HepG2 (cell line): ENCODE data around the gene FAP. TPM values are rescaled to one million over a fixed set of nuclear protein-coding genes. Genes with fewer than 3 reads are reported as not detected.

Experiments used
- ATAC-seq: fragments of 200-7000 bp; cut with Tn5 transposase; 3 replicates; pipeline ENCODE4 v1.9.1; 2020; ENCODE audit warnings: mild to moderate bottlenecking, moderate library complexity
- BruUV-seq: library from RNA; stranded (reverse); fragments of 400-500 nt; replicated peaks from 2 replicates; lab custom pipeline; 2021; lab: Mats Ljungman, UMichigan
- CTCF ChIA-PET: fragments of 300-600 bp; formaldehyde crosslinking; extraction: SDS; loops from one replicate; lab custom pipeline; 2021; ENCODE audit warnings: low total read pairs, inconsistent platforms, low intra/inter-chr PET ratio; lab: Yijun Ruan, JAX
- POLR2A ChIA-PET: fragments of 350-600 bp; sonication (Branson Sonifier 250); formaldehyde crosslinking; loops from one replicate; lab custom pipeline; 2020; ENCODE audit warnings: antibody characterized with exemption, inconsistent platforms; lab: Yijun Ruan, JAX
- DNase-seq: peaks from one replicate; pipeline ENCODE4 v3.0.0-alpha.2; 2015; ENCODE audit warnings: low spot score
- FAIRE-seq: peaks from 3 replicates; lab custom pipeline; 2011; peaks lifted over from hg19 to GRCh38; lab: Jason Lieb, UNC
- H2AFZ ChIP-seq: one replicate; pipeline ENCODE4 v1.6.1; 2011; ENCODE audit warnings: low read length, inconsistent platforms
- H3K27ac ChIP-seq: fragments of 300-600 bp; 3 replicates; pipeline ENCODE4 v1.8.0; 2011; ENCODE audit warnings: mixed run types, mild to moderate bottlenecking, mixed read lengths, low read length, inconsistent platforms; ENCODE audit not compliant: insufficient read depth; ENCODE audit errors: extremely low read length
- H3K27me3 ChIP-seq, 2 experiments: fragments of 200-600 bp in 1 of 2; 2 replicates in 1 of 2; 3 replicates in 1 of 2; pipeline versions ENCODE4 v1.6.0 to v1.8.0; 2011; ENCODE audit warnings: low read length in 2 of 2, mild to moderate bottlenecking in 2 of 2, moderate library complexity in 2 of 2, inconsistent platforms in 1 of 2; ENCODE audit not compliant: insufficient read depth in 2 of 2, control insufficient read depth in 1 of 2
- H3K36me3 ChIP-seq, 2 experiments: fragments of 200-600 bp in 1 of 2; replicated peaks in 1 of 2; 2 replicates in 1 of 2; 3 replicates in 1 of 2; pipeline versions ENCODE4 v1.5.1 to v1.8.0; 2011; ENCODE audit warnings: low read length in 2 of 2, inconsistent platforms in 1 of 2; ENCODE audit not compliant: insufficient read depth in 2 of 2, control insufficient read depth in 1 of 2
- H3K4me1 ChIP-seq: 2 replicates; pipeline ENCODE4 v1.5.1; 2012; ENCODE audit warnings: low read length, inconsistent platforms; ENCODE audit not compliant: insufficient read depth
- H3K4me2 ChIP-seq: 2 replicates; pipeline ENCODE4 v1.6.0; 2011; ENCODE audit warnings: low read depth, low read length, inconsistent platforms
- H3K4me3 ChIP-seq, 3 experiments: fragments of 200-600 bp in 1 of 3; sonication (generic), shearing (Covaris generic) in 1 of 3; replicated peaks in 1 of 3; 2 replicates each; pipeline ENCODE4 v1.5.1; 2011 to 2016; ENCODE audit warnings: low read length in 3 of 3, inconsistent platforms in 2 of 3, low read depth in 2 of 3, mild to moderate bottlenecking in 2 of 3, control low read depth in 1 of 3, mixed read lengths in 1 of 3; ENCODE audit not compliant: insufficient read depth in 1 of 3
- H3K79me2 ChIP-seq: one replicate; pipeline ENCODE4 v1.6.1; 2011; ENCODE audit warnings: low read length, inconsistent platforms; ENCODE audit not compliant: insufficient read depth
- H3K9ac ChIP-seq: 2 replicates; pipeline ENCODE4 v1.6.0; 2011; ENCODE audit warnings: mild to moderate bottlenecking, low read depth, low read length, inconsistent platforms; ENCODE audit not compliant: insufficient read depth
- H3K9me3 ChIP-seq: 2 replicates; pipeline ENCODE4 v1.5.1; 2012; ENCODE audit warnings: mild to moderate bottlenecking, low read length
- H4K20me1 ChIP-seq: 2 replicates; pipeline ENCODE4 v1.6.0; 2011; ENCODE audit warnings: inconsistent platforms, mild to moderate bottlenecking, low read length, moderate library complexity; ENCODE audit not compliant: insufficient read depth
- ADNP ChIP-seq: sonication (generic); formaldehyde crosslinking; IDR thresholded peaks from 2 replicates; pipeline ENCODE4 v1.4.0; 2020; ENCODE audit warnings: missing genetic modification reagents
- DMAP1 ChIP-seq: IDR thresholded peaks from 2 replicates; pipeline ENCODE4 v1.6.1; 2016
- EP300 ChIP-seq, 3 experiments: sonication (generic) in 1 of 3; formaldehyde crosslinking in 1 of 3; IDR thresholded peaks; 2 replicates each; pipeline versions ENCODE4 v1.5.1 to v1.6.1; 2011 to 2020; ENCODE audit warnings: low read depth in 2 of 3, low read length in 2 of 3, borderline replicate concordance in 1 of 3, improper control_type of control experiment in 1 of 3, mild to moderate bottlenecking in 1 of 3, missing genetic modification reagents in 1 of 3, moderate library complexity in 1 of 3
- HNF4A ChIP-seq: sonication (generic); formaldehyde crosslinking; IDR thresholded peaks from 2 replicates; pipeline ENCODE4 v1.4.0; 2020; ENCODE audit warnings: missing genetic modification reagents
- MED8 ChIP-seq: sonication (generic); formaldehyde crosslinking; IDR thresholded peaks from 2 replicates; pipeline ENCODE4 v1.8.1; 2023; ENCODE audit warnings: mild to moderate bottlenecking, missing genetic modification reagents; ENCODE audit not compliant: insufficient replicate concordance
- NFYB ChIP-seq: sonication (generic); formaldehyde crosslinking; IDR thresholded peaks from 2 replicates; pipeline ENCODE4 v1.4.0; 2020; ENCODE audit warnings: missing genetic modification reagents
- SRSF4 ChIP-seq: fragments of 200-400 bp; formaldehyde crosslinking; IDR thresholded peaks from one replicate; pipeline ENCODE4 v1.6.1; 2018; ENCODE audit warnings: mild to moderate bottlenecking, low read depth, low read length, moderate library complexity; ENCODE audit not compliant: poor library complexity, severe bottlenecking
- ZNF207 ChIP-seq: fragments of 450-650 bp; IDR thresholded peaks from 2 replicates; pipeline ENCODE4 v1.6.1; 2016; ENCODE audit warnings: antibody characterized with exemption, borderline replicate concordance
- ZNF256 ChIP-seq: sonication (generic); formaldehyde crosslinking; conservative IDR thresholded peaks from 2 replicates; pipeline ENCODE4 v1.4.0; 2020; ENCODE audit warnings: missing genetic modification reagents
- ZNF547 ChIP-seq: sonication (generic); formaldehyde crosslinking; IDR thresholded peaks from 2 replicates; pipeline ENCODE4 v1.5.1; 2020; ENCODE audit warnings: mild to moderate bottlenecking, missing genetic modification reagents
- ZNF549 ChIP-seq: sonication (generic); formaldehyde crosslinking; IDR thresholded peaks from 2 replicates; pipeline ENCODE4 v1.5.0; 2020; ENCODE audit warnings: missing genetic modification reagents
- ZNF703 ChIP-seq: sonication (generic); formaldehyde crosslinking; IDR thresholded peaks from 2 replicates; pipeline ENCODE4 v1.5.1; 2020; ENCODE audit warnings: missing genetic modification reagents, mild to moderate bottlenecking, moderate library complexity, borderline replicate concordance
- ZNF782 ChIP-seq: sonication (generic); formaldehyde crosslinking; IDR thresholded peaks from 2 replicates; pipeline ENCODE4 v1.4.0; 2020; ENCODE audit warnings: missing genetic modification reagents, mild to moderate bottlenecking, borderline replicate concordance
- WGBS: methylation state at CpG from one replicate; pipeline ENCODE4 v1.1.6; 2017; ENCODE audit warnings: low lambda C conversion rate; 5-methylcytosine and 5-hydroxymethylcytosine counted together
- in situ Hi-C: cut with HindIII; loops from 2 replicates; pipeline ENCODE4 v1.10.0; 2017; ENCODE audit warnings: low pct_unique_long_range_greater_than_20kb; ENCODE audit not compliant: extremely low pct_ligation_motif_present
- intact Hi-C: fragments of 100-400 bp; cut with micrococcal nuclease; formaldehyde crosslinking; loops from one replicate; pipeline ENCODE4 v1.10.0; 2022; ENCODE audit not compliant: unreplicated experiment
- polyA plus RNA-seq, 8 experiments: library from polyadenylated mRNA; depleted of rRNA in 3 of 8; stranded (reverse) in 7 of 8; unstranded in 1 of 8; fragments of >200 nt; fragmentation: Illumina TruSeq in 4 of 8; extraction: Trizol in 4 of 8; gene quantifications; 2 replicates each; pipeline versions ENCODE4 v1.2.1 to v1.2.3, GENCODE V29; 2011 to 2016; ENCODE audit warnings: low read depth in 4 of 8, missing spikeins in 1 of 8, mixed read lengths in 1 of 8; ENCODE audit not compliant: insufficient read depth in 1 of 8
- total RNA-seq, 5 experiments: library from RNA; depleted of rRNA; stranded (reverse); fragments of >200 nt; fragmentation: Illumina TruSeq; extraction: Trizol; gene quantifications; 2 replicates each; pipeline ENCODE4 v1.2.3, GENCODE V29; 2016; ENCODE audit warnings: low read depth in 1 of 5
- TF ChIP-seq, protein P1 (sequence below): sonication (generic); formaldehyde crosslinking; IDR thresholded peaks from 2 replicates; pipeline ENCODE4 v1.5.0; 2020; ENCODE audit warnings: mild to moderate bottlenecking, missing genetic modification reagents, borderline replicate concordance
- TF ChIP-seq, protein P2 (sequence below): sonication (generic); formaldehyde crosslinking; IDR thresholded peaks from 2 replicates; pipeline ENCODE4 v1.4.0; 2020; ENCODE audit warnings: mild to moderate bottlenecking, missing genetic modification reagents, borderline replicate concordance

The FAP gene
- total and polyA plus RNA-seq, 2 of the 13 experiments (the other 11 are each of a cell fraction or from before 2014, with no cell fraction given) = not detected

DNA sequence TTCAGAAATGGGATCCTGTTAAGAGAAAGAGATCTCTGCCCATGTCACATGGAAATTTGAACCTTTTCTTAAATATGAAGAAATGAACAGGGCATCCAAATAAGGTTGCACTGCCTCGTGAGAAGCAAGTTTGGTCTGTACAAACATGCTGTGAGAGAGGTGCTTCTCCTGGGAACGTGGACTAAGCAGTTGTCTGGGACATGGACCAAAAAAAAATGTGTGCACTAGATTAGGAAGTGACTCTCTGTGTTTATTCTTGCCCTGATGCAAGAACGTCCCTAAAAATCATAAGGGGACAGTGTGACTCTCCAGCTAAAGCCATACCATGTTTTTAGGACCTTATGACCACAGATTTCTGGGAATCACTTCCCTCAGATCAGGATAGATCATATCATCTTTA lies 67.5 kb downstream of the FAP start:
- H2AFZ ChIP-seq = no peak overlapping the region
- H4K20me1 ChIP-seq = no peaks in the 10 kb centered on the region
- no peak overlapping the region for H3K4me2 ChIP-seq
- no peaks in the 10 kb centered on the region for H3K4me1 ChIP-seq
- no peak overlapping the region for H3K9ac ChIP-seq
- H3K9me3 ChIP-seq = no peaks in the 10 kb centered on the region
- no peaks in the 10 kb centered on the region for H3K36me3 ChIP-seq
- no TSS peak for BruUV-seq
- WGBS = 0% methylated on average over 3 of the region's 3 CpGs
- ATAC-seq (no peak), FAIRE-seq (no peak), DNase-seq (no peak)
- POLR2A ChIA-PET = no interaction called here
- in situ Hi-C loops (no loop called here), intact Hi-C loops (no loop called here)
- TF ChIP-seq, protein P1, sequence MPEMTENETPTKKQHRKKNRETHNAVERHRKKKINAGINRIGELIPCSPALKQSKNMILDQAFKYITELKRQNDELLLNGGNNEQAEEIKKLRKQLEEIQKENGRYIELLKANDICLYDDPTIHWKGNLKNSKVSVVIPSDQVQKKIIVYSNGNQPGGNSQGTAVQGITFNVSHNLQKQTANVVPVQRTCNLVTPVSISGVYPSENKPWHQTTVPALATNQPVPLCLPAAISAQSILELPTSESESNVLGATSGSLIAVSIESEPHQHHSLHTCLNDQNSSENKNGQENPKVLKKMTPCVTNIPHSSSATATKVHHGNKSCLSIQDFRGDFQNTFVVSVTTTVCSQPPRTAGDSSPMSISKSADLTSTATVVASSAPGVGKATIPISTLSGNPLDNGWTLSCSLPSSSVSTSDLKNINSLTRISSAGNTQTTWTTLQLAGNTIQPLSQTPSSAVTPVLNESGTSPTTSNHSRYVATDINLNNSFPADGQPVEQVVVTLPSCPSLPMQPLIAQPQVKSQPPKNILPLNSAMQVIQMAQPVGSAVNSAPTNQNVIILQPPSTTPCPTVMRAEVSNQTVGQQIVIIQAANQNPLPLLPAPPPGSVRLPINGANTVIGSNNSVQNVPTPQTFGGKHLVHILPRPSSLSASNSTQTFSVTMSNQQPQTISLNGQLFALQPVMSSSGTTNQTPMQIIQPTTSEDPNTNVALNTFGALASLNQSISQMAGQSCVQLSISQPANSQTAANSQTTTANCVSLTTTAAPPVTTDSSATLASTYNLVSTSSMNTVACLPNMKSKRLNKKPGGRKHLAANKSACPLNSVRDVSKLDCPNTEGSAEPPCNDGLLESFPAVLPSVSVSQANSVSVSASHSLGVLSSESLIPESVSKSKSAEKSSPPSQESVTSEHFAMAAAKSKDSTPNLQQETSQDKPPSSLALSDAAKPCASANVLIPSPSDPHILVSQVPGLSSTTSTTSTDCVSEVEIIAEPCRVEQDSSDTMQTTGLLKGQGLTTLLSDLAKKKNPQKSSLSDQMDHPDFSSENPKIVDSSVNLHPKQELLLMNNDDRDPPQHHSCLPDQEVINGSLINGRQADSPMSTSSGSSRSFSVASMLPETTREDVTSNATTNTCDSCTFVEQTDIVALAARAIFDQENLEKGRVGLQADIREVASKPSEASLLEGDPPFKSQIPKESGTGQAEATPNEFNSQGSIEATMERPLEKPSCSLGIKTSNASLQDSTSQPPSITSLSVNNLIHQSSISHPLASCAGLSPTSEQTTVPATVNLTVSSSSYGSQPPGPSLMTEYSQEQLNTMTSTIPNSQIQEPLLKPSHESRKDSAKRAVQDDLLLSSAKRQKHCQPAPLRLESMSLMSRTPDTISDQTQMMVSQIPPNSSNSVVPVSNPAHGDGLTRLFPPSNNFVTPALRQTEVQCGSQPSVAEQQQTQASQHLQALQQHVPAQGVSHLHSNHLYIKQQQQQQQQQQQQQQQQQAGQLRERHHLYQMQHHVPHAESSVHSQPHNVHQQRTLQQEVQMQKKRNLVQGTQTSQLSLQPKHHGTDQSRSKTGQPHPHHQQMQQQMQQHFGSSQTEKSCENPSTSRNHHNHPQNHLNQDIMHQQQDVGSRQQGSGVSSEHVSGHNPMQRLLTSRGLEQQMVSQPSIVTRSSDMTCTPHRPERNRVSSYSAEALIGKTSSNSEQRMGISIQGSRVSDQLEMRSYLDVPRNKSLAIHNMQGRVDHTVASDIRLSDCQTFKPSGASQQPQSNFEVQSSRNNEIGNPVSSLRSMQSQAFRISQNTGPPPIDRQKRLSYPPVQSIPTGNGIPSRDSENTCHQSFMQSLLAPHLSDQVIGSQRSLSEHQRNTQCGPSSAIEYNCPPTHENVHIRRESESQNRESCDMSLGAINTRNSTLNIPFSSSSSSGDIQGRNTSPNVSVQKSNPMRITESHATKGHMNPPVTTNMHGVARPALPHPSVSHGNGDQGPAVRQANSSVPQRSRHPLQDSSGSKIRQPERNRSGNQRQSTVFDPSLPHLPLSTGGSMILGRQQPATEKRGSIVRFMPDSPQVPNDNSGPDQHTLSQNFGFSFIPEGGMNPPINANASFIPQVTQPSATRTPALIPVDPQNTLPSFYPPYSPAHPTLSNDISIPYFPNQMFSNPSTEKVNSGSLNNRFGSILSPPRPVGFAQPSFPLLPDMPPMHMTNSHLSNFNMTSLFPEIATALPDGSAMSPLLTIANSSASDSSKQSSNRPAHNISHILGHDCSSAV (CRISPR knock-in tag) = no peak
- TF ChIP-seq ZNF782 (CRISPR knock-in tag) (no peak), HNF4A (CRISPR knock-in tag) (no peak), DMAP1 (no peak), MED8 (CRISPR knock-in tag) (no peak), ZNF207 (no peak), ADNP (CRISPR knock-in tag) (no peak), ZNF256 (CRISPR knock-in tag) (no peak), EP300 (IDR thresholded peaks at IDR 0.05; ENCODE audit: low read depth in 2 of 2, low read length in 2 of 2) (no peak), EP300 (CRISPR knock-in tag; IDR thresholded peaks at IDR 0.05; ENCODE audit: borderline replicate concordance) (no peak), ZNF547 (CRISPR knock-in tag) (no peak), NFYB (no peak), SRSF4 (no peak), ZNF703 (no peak), ZNF549 (no peak)
- TF ChIP-seq, protein P2, sequence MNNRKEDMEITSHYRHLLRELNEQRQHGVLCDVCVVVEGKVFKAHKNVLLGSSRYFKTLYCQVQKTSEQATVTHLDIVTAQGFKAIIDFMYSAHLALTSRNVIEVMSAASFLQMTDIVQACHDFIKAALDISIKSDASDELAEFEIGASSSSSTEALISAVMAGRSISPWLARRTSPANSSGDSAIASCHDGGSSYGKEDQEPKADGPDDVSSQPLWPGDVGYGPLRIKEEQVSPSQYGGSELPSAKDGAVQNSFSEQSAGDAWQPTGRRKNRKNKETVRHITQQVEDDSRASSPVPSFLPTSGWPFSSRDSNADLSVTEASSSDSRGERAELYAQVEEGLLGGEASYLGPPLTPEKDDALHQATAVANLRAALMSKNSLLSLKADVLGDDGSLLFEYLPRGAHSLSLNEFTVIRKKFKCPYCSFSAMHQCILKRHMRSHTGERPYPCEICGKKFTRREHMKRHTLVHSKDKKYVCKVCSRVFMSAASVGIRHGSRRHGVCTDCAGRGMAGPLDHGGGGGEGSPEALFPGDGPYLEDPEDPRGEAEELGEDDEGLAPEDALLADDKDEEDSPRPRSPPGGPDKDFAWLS = no peak
- no peak overlapping the region for H3K4me3 ChIP-seq
- no peaks in the 10 kb centered on the region for H3K79me2 ChIP-seq
- H3K27ac ChIP-seq = no peak overlapping the region
- H3K27me3 ChIP-seq = 0 out of 5 replicates have a peak, but pooled peaks cover 0 to 2% of the 10 kb centered on the region in 2 experiments
- CTCF ChIA-PET = no interaction called here
